Choroid plexus epithelial cell (primary cell): ENCODE data around the gene OBI1.

ENCODE experiments used
- DNase-seq: peaks from one replicate; pipeline ENCODE4 v3.0.0-alpha.2; 2010; ENCODE audit warnings: low read depth
- H3K4me3 ChIP-seq: 2 replicates; pipeline ENCODE4 v1.5.1; 2011; ENCODE audit warnings: low read depth, mild to moderate bottlenecking, control low read depth, low read length, moderate library complexity
- TF ChIP-seq, protein P1 (sequence below): conservative IDR thresholded peaks from 2 replicates; pipeline ENCODE4 v1.5.1; 2011; ENCODE audit warnings: low read depth, mild to moderate bottlenecking, control low read depth, inconsistent platforms, low read length, moderate library complexity

Gene OBI1

DNA sequence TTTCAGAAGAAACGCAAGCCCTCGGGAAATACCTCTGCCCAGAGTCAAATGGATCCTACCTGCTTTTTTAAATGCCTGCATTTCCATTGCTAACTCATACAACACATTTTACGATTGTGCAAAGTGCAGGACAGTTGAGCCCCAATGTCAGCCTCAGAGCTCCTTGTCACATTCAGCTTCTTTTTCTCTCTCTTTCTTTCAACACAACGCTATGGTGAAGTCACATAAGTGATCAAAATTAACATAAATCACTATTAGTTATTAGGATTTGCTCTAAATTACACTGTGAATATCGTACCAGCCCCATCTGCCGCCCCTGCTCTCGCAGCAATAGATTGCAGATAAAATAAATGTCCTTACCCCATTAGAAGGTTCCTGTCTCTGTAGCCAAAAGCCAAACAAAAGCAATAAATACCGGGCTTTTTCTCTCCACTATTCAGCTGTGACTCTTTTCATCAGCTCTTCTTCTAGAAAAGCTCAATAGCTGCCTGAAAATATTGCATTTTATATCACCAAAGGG lies 64.4 kb downstream of the OBI1 start:
- TF ChIP-seq, protein P1, sequence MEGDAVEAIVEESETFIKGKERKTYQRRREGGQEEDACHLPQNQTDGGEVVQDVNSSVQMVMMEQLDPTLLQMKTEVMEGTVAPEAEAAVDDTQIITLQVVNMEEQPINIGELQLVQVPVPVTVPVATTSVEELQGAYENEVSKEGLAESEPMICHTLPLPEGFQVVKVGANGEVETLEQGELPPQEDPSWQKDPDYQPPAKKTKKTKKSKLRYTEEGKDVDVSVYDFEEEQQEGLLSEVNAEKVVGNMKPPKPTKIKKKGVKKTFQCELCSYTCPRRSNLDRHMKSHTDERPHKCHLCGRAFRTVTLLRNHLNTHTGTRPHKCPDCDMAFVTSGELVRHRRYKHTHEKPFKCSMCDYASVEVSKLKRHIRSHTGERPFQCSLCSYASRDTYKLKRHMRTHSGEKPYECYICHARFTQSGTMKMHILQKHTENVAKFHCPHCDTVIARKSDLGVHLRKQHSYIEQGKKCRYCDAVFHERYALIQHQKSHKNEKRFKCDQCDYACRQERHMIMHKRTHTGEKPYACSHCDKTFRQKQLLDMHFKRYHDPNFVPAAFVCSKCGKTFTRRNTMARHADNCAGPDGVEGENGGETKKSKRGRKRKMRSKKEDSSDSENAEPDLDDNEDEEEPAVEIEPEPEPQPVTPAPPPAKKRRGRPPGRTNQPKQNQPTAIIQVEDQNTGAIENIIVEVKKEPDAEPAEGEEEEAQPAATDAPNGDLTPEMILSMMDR: no peak
- H3K4me3 ChIP-seq: no peak overlapping the region
- DNase-seq: no peak

GRCh38 chr13:78593652-78594455 lies 65.1 kb downstream of the OBI1 start:
- no peak for DNase-seq
- TF ChIP-seq, protein P1: no peak
- H3K4me3 ChIP-seq: no peak overlapping the region

GRCh38 chr13:78593129-78593528 lies 65.8 kb downstream of the OBI1 start:
- TF ChIP-seq, protein P1: no peak
- no peak for DNase-seq
- H3K4me3 ChIP-seq: no peak overlapping the region

DNA sequence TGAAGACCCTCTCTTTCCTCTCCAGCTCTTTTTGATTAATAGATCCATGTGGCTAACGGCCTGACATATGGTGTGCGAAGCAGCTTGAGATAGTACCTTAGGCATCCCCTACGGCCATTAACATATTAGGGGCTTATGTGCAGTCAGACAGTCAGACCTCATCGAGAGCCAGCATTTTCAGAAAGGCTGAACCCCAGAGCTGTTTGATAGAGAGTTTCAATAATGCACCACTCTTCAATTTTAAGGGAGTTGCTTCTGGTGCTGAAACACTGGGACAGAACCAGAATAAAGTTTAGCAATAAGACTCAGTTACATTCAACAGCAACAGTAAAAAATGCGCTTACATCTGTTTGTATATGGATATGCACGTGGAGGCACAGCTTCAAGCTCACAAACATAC lies 66.4 kb downstream of the OBI1 start:
- no peak overlapping the region for H3K4me3 ChIP-seq
- TF ChIP-seq, protein P1: no peak
- DNase-seq: no peak

DNA sequence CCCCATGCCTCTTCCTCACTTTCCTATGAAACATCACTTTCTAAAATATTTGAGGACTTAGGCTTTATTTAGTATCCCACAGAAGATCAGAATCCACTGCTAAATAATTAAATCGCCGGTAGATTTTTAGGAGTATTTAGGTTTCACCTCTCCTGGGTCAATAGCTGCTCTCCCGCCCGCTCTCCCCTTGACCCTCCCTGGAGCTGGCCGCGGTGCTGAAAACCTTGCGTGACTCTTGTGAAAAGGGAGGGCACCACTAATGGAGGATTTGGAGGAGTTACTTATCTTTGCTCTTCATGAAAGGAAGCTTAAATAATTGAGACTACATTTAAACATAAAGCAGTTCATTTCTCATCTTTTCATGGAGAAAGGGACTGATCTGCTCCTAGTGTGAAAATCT lies 69.7 kb downstream of the OBI1 start:
- TF ChIP-seq, protein P1: no peak
- no peak for DNase-seq

DNA sequence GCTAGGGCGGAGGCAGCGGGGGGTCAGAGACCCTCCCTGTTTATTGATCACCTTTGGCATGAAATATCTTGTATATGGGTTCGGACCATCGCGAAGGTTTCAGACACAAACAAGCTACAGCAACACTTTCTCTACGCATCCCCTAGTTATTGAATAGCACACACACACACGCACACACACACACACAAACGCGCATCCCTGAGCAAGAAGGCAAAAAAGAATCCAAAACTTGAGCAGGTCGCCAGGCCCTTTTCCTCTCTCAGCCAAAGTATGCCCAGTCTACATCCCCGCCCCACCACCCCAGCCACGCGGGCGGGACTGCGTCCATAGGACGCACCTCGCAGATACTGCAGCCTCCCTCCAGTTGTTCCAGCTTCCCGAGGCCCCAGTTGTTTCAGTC lies 71.6 kb downstream of the OBI1 start:
- TF ChIP-seq, protein P1: no peak
- no peak overlapping the region for H3K4me3 ChIP-seq
- no peak for DNase-seq

More for the DNA sequence above, 69.7 kb downstream of the OBI1 start:
- no peak overlapping the region for H3K4me3 ChIP-seq

DNA sequence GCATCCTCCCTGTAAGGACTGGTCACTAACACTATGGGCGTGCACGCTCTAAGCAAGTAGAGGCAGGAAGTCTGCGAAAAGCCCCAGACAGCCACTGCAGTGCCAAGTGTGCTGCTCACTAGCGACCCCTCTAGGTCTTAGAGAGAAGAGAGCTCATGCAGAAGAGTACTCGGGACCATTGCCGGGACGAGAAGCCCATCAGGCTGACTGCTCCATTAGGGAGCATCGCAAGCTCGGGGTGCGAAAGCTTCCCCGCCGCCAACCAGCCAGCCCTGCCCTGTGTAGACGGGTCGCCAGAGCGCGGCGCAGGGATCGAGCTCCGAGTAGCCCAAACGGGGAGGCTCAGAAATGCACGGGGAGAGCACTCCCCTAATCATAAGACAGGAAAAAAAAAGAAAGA lies 72.2 kb downstream of the OBI1 start:
- no peak for DNase-seq
- no peak overlapping the region for H3K4me3 ChIP-seq
- TF ChIP-seq, protein P1: peak; percentile 28
